GM12801 (cell line): ENCODE results near the gene CIT.

ENCODE experiments used
- TF ChIP-seq, protein P1 (sequence below): IDR thresholded peaks from one replicate; pipeline ENCODE4 v1.5.1; 2011; ENCODE audit warnings: control low read depth; ENCODE audit not compliant: insufficient read length; ENCODE audit errors: extremely low read depth

CIT gene

GRCh38 chr12:119835068-119835467, 42.1 kb downstream of the CIT start:
- TF ChIP-seq, protein P1, sequence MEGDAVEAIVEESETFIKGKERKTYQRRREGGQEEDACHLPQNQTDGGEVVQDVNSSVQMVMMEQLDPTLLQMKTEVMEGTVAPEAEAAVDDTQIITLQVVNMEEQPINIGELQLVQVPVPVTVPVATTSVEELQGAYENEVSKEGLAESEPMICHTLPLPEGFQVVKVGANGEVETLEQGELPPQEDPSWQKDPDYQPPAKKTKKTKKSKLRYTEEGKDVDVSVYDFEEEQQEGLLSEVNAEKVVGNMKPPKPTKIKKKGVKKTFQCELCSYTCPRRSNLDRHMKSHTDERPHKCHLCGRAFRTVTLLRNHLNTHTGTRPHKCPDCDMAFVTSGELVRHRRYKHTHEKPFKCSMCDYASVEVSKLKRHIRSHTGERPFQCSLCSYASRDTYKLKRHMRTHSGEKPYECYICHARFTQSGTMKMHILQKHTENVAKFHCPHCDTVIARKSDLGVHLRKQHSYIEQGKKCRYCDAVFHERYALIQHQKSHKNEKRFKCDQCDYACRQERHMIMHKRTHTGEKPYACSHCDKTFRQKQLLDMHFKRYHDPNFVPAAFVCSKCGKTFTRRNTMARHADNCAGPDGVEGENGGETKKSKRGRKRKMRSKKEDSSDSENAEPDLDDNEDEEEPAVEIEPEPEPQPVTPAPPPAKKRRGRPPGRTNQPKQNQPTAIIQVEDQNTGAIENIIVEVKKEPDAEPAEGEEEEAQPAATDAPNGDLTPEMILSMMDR: no peak

- TF ChIP-seq, protein P1: no peak
These were observed 47.7 kb downstream of the CIT start for GRCh38 chr12:119829439-119829838.

DNA sequence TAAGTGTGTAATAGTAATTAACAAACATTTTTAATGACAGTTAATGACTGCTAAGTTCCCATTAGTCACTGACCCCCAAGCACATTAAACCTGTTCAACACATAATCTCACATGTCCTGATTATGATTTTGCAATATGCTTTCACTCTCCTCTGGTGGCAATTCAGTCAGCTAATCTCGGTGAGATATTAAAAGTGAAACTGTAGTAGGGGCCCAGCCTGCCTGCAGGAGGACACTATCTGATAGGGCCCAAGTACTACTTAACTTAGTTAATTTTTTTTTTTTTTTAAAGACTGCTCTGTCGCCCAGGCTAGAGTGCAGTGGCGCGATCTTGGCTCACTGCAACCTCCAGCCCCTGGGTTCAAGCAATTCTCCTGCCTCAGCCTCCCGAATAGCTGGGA, 48.8 kb downstream of the CIT start:
- TF ChIP-seq, protein P1: no peak

GRCh38 chr12:119827760-119828159, 49.4 kb downstream of the CIT start:
- TF ChIP-seq, protein P1: no peak

DNA sequence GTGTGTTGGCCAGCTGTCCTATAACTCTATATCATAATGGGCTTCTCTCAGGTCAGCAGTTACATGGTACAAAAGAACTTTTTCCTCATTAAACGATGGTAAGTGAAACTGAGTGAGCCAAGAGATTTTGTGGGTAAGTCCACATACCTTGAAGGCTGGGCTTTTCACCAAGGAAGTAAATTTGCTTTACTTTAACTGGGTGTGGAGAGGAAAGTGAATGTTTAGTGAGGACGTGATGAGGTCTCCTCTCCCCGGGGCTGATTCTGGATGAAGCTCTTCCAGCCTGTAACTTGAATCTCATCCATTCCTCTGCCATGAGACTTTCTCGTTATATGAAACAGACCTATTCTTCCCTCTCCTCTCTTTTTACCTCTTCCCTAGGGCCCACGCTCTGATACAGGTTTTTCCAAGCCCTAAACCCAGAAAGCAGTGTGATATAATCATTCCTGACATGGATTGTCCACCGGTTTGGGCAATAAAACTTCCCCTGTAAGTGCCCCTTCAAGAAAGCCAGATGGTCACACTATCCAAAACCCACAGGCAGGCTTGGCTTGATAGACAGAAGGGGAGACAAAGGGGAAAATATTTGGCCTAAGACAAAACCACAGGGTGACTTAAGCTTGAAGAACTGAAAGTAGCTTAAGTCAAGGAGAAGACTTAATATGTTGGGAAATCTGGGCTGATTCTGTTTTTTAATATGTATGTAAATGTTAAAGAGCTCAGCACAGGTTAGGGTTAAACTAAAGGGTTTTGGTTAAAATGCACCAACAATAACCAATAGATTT, 50.3 kb downstream of the CIT start:
- TF ChIP-seq, protein P1: no peak

DNA sequence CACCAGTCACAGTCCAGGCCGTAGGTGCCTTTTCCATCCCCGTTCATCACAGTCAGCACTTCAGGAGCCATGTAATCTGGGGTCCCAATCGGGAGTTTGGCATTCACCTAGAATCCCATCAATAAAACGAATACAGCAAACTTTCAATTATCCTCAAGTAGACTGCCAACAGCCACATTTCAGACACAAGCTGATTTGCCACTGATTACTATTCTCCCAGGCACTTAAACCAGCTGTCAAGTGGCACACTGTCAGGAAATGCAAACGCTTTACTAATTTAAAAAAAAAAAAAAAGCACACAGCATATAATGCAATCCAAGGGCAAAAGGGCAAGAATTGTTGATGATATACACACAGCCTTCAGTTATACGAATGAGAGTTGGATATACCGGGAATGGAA, 51.9 kb downstream of the CIT start:
- TF ChIP-seq, protein P1: no peak

GRCh38 chr12:119822046-119822445, 55.1 kb downstream of the CIT start:
- TF ChIP-seq, protein P1: no peak
